Coronary artery (tissue), 2 donors: ENCODE results near the gene NRL.
A peak's percentile ranks its signal among the peaks of the same experiment; 100 is the strongest.

Experiments used
- DNase-seq: peaks from one replicate; pipeline ENCODE4 v3.0.0-alpha.2; 2017; ENCODE audit warnings: low spot score
- H3K27ac ChIP-seq, 2 donors: fragments of 200-600 bp; sonication (generic); one replicate each; pipeline ENCODE4 v1.5.1; 2016 to 2019
- H3K4me3 ChIP-seq: fragments of 200-600 bp; sonication (generic); 2 replicates; pipeline ENCODE4 v1.5.1; 2016; ENCODE audit warnings: mild to moderate bottlenecking, moderate library complexity
- CTCF ChIP-seq: fragments of 200-600 bp; sonication (generic); IDR thresholded peaks from one replicate; pipeline ENCODE4 v1.5.1; 2019; ENCODE audit warnings: antibody characterized with exemption

Gene NRL

GRCh38 chr14:24059841-24060388, 54.8 kb downstream of the NRL start:
- TF ChIP-seq CTCF, result no peak
- no peak overlapping the region for H3K27ac ChIP-seq
- no peak overlapping the region for H3K4me3 ChIP-seq
- DNase-seq, result no peak

GRCh38 chr14:24058951-24059475, 55.7 kb downstream of the NRL start:
- TF ChIP-seq CTCF, result no peak
- H3K27ac ChIP-seq, result no peak overlapping the region
- DNase-seq, result no peak
- no peak overlapping the region for H3K4me3 ChIP-seq

- DNase-seq, result no peak
- Histone ChIP-seq H3K4me3 (no peak overlapping the region), H3K27ac (no peak overlapping the region)
- peak; percentile 78 for TF ChIP-seq CTCF
These were observed 56.3 kb downstream of the NRL start for GRCh38 chr14:24058260-24058950.

- TF ChIP-seq CTCF, result no peak
- H3K27ac ChIP-seq, result no peak overlapping the region
- H3K4me3 ChIP-seq, result no peak overlapping the region
- no peak for DNase-seq
These were observed 56.9 kb downstream of the NRL start for GRCh38 chr14:24057867-24058259.

- no peak for DNase-seq
- Histone ChIP-seq H3K4me3 (no peak overlapping the region), H3K27ac (no peak overlapping the region)
- TF ChIP-seq CTCF, result no peak
These were observed 57.5 kb downstream of the NRL start for GRCh38 chr14:24057271-24057670.

- no peak overlapping the region for H3K4me3 ChIP-seq
- H3K27ac ChIP-seq, result no peak overlapping the region
- no peak for TF ChIP-seq CTCF
- no peak for DNase-seq
These were observed 58.0 kb downstream of the NRL start for GRCh38 chr14:24056800-24057184.
